ENCODE measurements around the gene SLC4A9. TPM values are rescaled to one million over a fixed set of nuclear protein-coding genes. Genes with fewer than 3 reads are reported as not detected.

Gene SLC4A9
- total RNA-seq, 2 experiments from 2014 or later = 0.35 to 0.44 TPM

DNA sequence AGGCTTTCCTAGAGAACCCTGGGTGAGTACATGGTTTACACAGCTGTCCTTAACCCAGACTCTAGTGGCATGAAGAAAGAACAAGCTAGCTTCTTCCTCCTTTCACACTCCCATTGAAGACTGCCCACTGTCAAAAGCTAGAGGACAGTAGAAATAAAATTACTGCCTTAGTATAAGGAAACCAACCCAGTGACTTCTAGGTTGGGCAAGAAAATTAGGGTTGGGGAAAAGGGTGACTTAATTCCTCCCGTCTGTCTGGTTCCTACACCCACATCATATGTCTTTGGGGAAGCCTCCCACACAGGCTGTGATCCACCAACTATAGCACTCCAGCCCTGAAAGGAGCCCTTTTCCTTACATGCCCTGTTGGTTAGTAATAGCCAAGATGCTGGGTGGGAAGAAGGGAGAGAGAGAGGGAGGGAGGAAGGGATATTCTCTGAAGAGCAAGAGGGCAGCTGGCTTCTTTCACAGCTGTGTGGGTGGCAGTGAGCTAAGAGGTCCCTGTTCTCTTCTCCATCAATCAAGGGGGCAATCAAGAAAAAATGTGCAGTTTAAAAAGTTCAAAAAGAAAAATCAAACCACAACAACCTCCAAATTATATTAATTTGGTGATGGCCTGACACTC is 35.3 kb upstream of the SLC4A9 start:
- ChIA-PET POLR2A (no interaction called here), CTCF (interaction anchor here (1.0 to 1.7 kb wide), 2 partner anchors 8 to 16 kb away, joined by 3 read pairs; no protein-coding TSS in a partner anchor)
- no peak overlapping the region for H3K27ac Mint-ChIP-seq
- peaks cover 3% of the 10 kb centered on the region for H3K27me3 Mint-ChIP-seq
- no peak overlapping the region for H3K4me3 Mint-ChIP-seq
- H3K4me1 Mint-ChIP-seq = no peaks in the 10 kb centered on the region
- H3K9me3 Mint-ChIP-seq = no peaks in the 10 kb centered on the region
- no peaks in the 10 kb centered on the region for H3K36me3 Mint-ChIP-seq (ENCODE audit: low read depth)
- DNase-seq = no peak

DNA sequence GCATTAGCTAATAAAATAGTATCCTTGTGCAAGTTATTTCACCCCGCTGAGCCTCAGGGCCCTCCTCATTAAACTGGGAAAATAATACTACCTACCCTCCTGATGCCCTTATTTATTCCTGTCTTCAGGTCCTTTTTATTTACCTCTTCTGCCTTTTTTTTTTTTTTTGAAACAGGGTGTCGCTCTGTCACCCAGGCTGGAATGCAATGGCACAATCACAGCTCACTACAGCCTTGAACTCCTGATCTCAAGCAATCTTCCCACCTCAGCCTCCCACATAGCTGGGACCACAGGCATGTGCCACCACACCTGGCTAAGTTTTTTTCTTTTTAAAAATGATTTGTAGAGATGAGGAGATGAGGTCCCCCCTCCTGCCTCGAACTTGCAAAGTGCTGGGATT is 34.5 kb upstream of the SLC4A9 start:
- POLR2A ChIA-PET = no interaction called here

DNA sequence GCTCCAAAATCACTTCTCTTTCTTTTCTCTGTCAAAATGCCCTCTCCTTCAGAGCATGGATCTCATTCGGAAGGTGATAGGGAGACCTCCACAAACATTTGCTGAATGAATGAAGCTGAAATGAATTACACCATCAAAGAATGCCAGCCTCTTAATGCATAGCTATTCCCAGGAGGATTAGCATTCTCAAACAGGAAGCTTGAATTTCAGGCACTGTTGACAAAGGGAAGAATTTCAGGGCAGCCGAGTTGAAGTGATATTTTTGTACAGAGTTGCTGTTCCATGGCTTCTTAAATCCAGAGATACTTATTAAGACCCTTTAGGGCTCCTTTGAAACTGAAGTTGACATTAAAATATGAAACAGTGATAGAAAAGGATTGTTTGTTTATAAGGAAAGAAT is 32.4 kb upstream of the SLC4A9 start:
- no peaks in the 10 kb centered on the region for H3K4me1 Mint-ChIP-seq
- POLR2A ChIA-PET = no interaction called here

More for the DNA sequence above, 34.5 kb upstream of the SLC4A9 start:
- no peak for DNase-seq
- CTCF ChIA-PET = interaction anchor here (0.7 to 1.0 kb wide), 2 partner anchors 15 to 327 kb away, joined by 3 read pairs; no protein-coding TSS in a partner anchor
- no peaks in the 10 kb centered on the region for H3K9me3 Mint-ChIP-seq
- H3K4me3 Mint-ChIP-seq = no peak overlapping the region
- H3K36me3 Mint-ChIP-seq (ENCODE audit: low read depth) = no peaks in the 10 kb centered on the region
- H3K27me3 Mint-ChIP-seq = peaks cover 3% of the 10 kb centered on the region
- H3K27ac Mint-ChIP-seq = no peak overlapping the region
- H3K4me1 Mint-ChIP-seq = no peaks in the 10 kb centered on the region

DNA sequence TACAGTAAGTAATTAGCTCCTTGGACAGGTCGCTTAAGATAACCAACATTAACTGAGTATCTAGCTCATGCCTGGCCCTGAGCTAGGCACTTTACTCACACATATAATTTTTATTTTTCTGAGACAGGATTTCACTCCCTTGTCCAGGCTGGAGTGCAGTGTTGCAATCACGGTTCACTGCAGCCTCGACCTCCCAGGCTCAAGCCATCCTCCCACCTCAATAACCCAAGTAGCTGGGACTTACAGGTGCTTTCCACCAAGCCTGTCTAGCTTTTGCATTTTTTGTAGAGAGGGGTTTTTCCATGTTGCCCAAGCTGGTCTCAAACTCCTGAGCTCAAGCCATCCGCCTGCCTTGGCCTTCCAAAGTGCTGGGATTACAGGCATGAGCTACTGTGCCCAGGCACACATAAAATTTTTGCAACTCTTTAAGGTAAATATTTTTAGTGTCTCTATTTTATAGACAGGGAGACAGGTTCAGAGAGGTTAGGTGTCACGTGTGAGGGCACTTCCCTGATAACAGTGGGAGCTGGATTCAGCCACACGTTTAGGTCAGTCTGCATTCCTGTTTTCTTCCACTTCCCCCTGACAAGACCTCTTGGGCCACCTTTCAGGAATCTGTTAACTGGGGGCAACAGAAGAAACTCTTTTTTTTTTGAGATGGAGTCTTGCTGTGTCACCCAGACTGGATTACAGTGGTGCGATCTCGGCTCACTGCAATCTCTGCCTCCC is 31.8 kb upstream of the SLC4A9 start:
- H3K27me3 Mint-ChIP-seq = peaks cover 3% of the 10 kb centered on the region
- no peak overlapping the region for H3K4me3 Mint-ChIP-seq
- no peaks in the 10 kb centered on the region for H3K9me3 Mint-ChIP-seq
- H3K36me3 Mint-ChIP-seq (ENCODE audit: low read depth) = peaks cover 15% of the 10 kb centered on the region
- no peaks in the 10 kb centered on the region for H3K4me1 Mint-ChIP-seq
- DNase-seq = no peak
- H3K27ac Mint-ChIP-seq = no peak overlapping the region
- POLR2A ChIA-PET = no interaction called here
- CTCF ChIA-PET = interaction anchor here (0.9 to 1.4 kb wide), 6 partner anchors 8 to 84 kb away, joined by 3 to 8 read pairs (median 4); no protein-coding TSS in a partner anchor

More for the DNA sequence above, 32.4 kb upstream of the SLC4A9 start:
- DNase-seq = no peak
- no peak overlapping the region for H3K4me3 Mint-ChIP-seq
- H3K27me3 Mint-ChIP-seq = peaks cover 3% of the 10 kb centered on the region
- CTCF ChIA-PET = interaction anchor here (0.9 to 1.3 kb wide), 4 partner anchors 8 to 83 kb away, joined by 3 to 4 read pairs (median 3); no protein-coding TSS in a partner anchor
- no peak overlapping the region for H3K27ac Mint-ChIP-seq
- H3K9me3 Mint-ChIP-seq = no peaks in the 10 kb centered on the region
- H3K36me3 Mint-ChIP-seq (ENCODE audit: low read depth) = peaks cover 10% of the 10 kb centered on the region

DNA sequence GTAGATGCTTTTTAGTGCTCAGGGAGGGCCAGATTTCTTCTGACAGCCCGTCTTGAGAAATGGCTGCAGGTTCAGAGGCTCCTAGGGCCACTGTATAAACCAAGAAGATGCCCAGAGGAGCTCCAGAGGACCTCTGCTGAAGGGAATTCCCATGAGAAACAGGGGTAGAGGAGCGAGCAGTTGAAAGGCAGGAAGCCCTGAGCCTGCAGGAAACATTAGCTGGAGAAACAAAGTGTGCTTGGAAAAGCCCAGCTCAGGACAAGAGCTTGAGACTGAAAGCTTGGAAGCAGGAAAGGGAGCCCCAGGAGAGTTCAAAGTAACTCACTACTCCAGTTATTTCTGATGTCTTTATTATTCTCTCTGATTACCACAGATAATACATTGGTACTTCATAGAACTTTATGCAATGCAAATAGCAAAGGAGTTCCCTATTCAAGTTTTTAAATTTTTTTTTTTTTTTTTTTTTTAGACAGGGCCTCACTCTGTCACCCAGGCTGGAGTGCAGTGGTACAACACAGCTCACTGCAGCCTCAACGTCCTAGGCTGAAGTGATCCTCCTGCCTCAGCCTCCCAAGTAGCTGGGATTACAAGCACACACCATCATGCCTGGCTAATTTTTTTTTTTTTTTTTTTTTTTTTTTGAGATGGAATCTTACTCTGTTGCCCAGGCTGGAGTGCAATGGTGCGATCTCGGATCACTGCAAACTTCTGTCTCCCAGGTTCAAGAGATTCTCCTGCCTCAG is 30.1 kb upstream of the SLC4A9 start:
- Mint-ChIP-seq H3K4me3 (no peak overlapping the region), H3K4me1 (no peaks in the 10 kb centered on the region), H3K27me3 (peaks cover 3% of the 10 kb centered on the region), H3K36me3 (ENCODE audit: low read depth) (peaks cover 26% of the 10 kb centered on the region), H3K9me3 (no peaks in the 10 kb centered on the region), H3K27ac (no peak overlapping the region)
- CTCF ChIA-PET = interaction anchor here (0.6 to 1.5 kb wide), 7 partner anchors 13 to 1197 kb away, joined by 3 to 8 read pairs (median 4); partner anchors contain the start of gene HBEGF
- POLR2A ChIA-PET = no interaction called here
- no peak for DNase-seq

DNA sequence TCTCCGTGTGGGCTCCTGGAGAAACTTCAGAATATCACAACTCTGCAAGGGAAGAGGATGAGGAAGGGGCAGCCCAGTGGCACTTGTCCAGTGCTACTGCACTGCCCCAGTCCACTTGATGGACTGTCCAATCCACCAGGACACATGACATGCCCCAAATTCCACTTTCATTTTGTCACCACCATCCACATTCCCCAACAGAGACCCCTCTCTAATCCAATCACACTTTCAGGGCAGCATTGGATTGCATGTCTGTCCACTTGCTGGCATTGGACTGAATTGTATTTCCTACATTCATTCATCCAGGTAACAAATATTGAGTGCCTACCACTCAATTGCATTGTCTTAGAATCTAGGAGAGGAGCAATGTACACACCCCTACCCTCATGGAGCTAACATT is 28.4 kb upstream of the SLC4A9 start:
- H3K4me1 Mint-ChIP-seq = peaks cover 11% of the 10 kb centered on the region
- H3K36me3 Mint-ChIP-seq (ENCODE audit: low read depth) = peaks cover 37% of the 10 kb centered on the region
- no peak overlapping the region for H3K27ac Mint-ChIP-seq
- H3K9me3 Mint-ChIP-seq = no peaks in the 10 kb centered on the region
- POLR2A ChIA-PET = no interaction called here
- no peaks in the 10 kb centered on the region for H3K27me3 Mint-ChIP-seq
- no peak for DNase-seq
- no peak overlapping the region for H3K4me3 Mint-ChIP-seq
- CTCF ChIA-PET = interaction anchor here (0.7 to 2.5 kb wide), 2 partner anchors 15 to 87 kb away, joined by 4 to 8 read pairs; partner anchors contain the start of gene HBEGF

DNA sequence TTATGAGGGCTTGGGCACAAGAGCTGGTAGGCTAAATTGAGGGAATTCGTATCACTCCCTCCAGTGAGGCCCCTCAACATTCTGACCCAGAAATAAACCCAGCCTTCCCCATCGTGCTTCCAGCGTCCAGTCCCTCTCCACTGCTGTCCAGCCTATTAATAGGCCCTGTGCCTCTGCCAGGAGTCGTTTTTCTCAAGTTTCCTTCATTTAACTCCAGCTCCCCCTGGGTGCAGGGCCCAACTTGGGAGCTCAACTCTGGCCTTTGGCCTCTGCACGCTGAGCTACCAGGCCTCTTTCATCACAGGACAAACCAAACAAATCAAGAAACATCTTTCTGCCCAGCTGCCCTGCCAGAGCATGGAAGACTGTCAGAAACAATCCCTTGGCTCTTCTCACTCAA is 23.6 kb upstream of the SLC4A9 start:
- peak overlapping the region; percentile 17 for H3K27ac Mint-ChIP-seq
- CTCF ChIA-PET = interaction anchor here (0.6 to 3.8 kb wide), 8 partner anchors 9 to 582 kb away, joined by 3 to 21 read pairs (median 4); partner anchors contain the start of gene HBEGF
- H3K4me3 Mint-ChIP-seq = no peak overlapping the region
- no peaks in the 10 kb centered on the region for H3K27me3 Mint-ChIP-seq
- no peaks in the 10 kb centered on the region for H3K9me3 Mint-ChIP-seq
- peaks cover 46% of the 10 kb centered on the region for H3K4me1 Mint-ChIP-seq
- DNase-seq = no peak
- POLR2A ChIA-PET = no interaction called here
- H3K36me3 Mint-ChIP-seq (ENCODE audit: low read depth) = peaks cover 61% of the 10 kb centered on the region

DNA sequence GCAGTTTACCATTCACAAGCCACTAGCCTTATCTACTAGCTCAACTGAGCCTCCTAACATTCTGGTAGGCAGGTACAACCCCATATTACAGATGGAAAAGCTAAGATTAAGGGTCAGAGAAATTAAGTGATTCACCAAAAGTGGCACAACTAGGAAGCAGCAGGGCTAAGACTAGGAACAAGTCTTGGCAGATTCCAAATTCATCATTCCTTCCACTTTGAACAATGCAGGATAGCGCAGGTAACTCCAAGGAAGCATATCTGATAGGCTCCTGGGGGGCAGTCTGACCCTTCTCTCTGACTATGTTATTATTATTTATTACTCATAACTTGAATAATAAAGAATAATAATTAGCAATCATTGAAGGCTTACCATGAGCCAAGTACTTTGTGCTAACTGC is 22.1 kb upstream of the SLC4A9 start:
- CTCF ChIA-PET = interaction anchor here (0.9 to 3.8 kb wide), 4 partner anchors 9 to 18 kb away, joined by 3 to 21 read pairs (median 10); partner anchors contain the start of gene HBEGF
- peaks cover 60% of the 10 kb centered on the region for H3K4me1 Mint-ChIP-seq
- peaks cover 65% of the 10 kb centered on the region for H3K36me3 Mint-ChIP-seq (ENCODE audit: low read depth)
- no peak overlapping the region for H3K4me3 Mint-ChIP-seq
- peak overlapping the region; percentile 7 for H3K27ac Mint-ChIP-seq
- no peaks in the 10 kb centered on the region for H3K9me3 Mint-ChIP-seq
- POLR2A ChIA-PET = no interaction called here
- H3K27me3 Mint-ChIP-seq = no peaks in the 10 kb centered on the region
- no peak for DNase-seq

DNA sequence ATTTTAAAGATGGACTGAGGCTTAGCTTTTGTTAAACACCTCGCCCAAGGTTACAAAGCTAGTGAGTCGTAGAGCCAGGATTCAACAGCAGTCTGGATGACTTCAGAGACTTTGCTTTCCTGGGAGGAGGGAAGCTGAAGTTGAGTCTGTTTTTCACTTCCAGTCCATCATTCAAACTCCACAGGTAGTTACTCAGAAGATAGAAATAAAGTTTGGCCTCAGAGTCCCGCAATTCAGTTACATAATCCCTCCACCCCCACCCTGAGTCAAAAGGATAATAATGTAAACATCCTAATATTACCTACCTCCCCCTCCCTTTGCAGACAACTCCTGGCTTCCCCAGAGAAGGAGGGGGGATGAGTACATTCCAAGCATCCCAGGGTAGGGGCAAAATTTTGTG is 21.7 kb upstream of the SLC4A9 start:
- peaks cover 65% of the 10 kb centered on the region for H3K36me3 Mint-ChIP-seq (ENCODE audit: low read depth)
- ChIA-PET CTCF (interaction anchor here (0.9 to 3.3 kb wide), 3 partner anchors 14 to 17 kb away, joined by 3 to 14 read pairs (median 6); no protein-coding TSS in a partner anchor), POLR2A (no interaction called here)
- no peak for DNase-seq
- peak overlapping the region; percentile 19 for H3K27ac Mint-ChIP-seq
- peaks cover 65% of the 10 kb centered on the region for H3K4me1 Mint-ChIP-seq
- H3K9me3 Mint-ChIP-seq = no peaks in the 10 kb centered on the region
- H3K4me3 Mint-ChIP-seq = no peak overlapping the region
- H3K27me3 Mint-ChIP-seq = no peaks in the 10 kb centered on the region

DNA sequence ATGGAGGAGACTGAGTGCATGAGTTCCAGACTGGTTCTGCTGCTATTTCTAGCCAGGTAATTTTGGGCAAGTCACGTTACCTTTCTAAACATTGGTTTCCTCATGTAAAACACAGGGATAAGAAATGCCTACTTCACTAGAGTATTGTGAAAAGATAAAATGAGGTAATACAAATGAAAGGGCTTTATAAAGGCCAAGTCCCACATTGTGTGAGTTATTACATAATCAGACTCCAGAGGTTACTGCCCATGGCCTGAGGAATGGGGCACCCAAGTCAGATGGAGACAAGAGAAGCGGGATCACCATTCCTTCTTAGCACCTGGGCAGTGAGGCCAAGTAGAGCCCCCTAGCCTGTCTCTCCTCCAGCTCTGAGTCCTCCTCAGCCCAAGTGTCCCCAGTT is 21.1 kb upstream of the SLC4A9 start:
- no peak for DNase-seq
- Mint-ChIP-seq H3K36me3 (ENCODE audit: low read depth) (peaks cover 66% of the 10 kb centered on the region), H3K4me3 (no peak overlapping the region), H3K9me3 (no peaks in the 10 kb centered on the region), H3K27ac (peak overlapping the region; percentile 74), H3K4me1 (peaks cover 71% of the 10 kb centered on the region), H3K27me3 (no peaks in the 10 kb centered on the region)
- ChIA-PET CTCF (interaction anchor here (3.3 kb wide), 1 partner anchor 18 kb away, joined by 14 read pairs; no protein-coding TSS in a partner anchor), POLR2A (no interaction called here)

DNA sequence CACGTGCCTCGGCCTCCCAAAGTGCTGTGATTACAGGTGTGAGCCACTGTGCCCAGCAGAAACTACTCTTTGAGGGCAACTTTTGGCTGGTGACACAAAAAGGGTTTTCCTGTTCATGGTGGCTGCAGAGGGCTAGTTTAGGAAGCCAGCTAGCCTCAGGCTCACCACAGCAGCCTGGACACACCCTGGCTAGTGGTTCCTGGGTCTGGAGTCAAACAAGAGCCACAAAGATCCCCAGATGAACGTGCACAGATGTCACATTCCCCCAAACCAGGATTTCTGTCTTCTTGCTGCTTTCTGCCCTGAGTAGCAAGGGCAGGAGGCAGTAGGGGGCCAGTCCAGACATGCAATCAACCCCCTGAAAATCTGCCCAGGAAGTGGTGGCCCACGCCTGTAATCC is 20.4 kb upstream of the SLC4A9 start:
- POLR2A ChIA-PET = no interaction called here
- Mint-ChIP-seq H3K4me1 (peaks cover 78% of the 10 kb centered on the region), H3K27me3 (no peaks in the 10 kb centered on the region), H3K36me3 (ENCODE audit: low read depth) (peaks cover 68% of the 10 kb centered on the region), H3K4me3 (peak overlapping the region; percentile 10), H3K27ac (peak overlapping the region; percentile 54), H3K9me3 (no peaks in the 10 kb centered on the region)
- CTCF ChIA-PET = interaction anchor here (1.1 kb wide), 1 partner anchor 13 kb away, joined by 3 read pairs; no protein-coding TSS in a partner anchor
- no peak for DNase-seq

DNA sequence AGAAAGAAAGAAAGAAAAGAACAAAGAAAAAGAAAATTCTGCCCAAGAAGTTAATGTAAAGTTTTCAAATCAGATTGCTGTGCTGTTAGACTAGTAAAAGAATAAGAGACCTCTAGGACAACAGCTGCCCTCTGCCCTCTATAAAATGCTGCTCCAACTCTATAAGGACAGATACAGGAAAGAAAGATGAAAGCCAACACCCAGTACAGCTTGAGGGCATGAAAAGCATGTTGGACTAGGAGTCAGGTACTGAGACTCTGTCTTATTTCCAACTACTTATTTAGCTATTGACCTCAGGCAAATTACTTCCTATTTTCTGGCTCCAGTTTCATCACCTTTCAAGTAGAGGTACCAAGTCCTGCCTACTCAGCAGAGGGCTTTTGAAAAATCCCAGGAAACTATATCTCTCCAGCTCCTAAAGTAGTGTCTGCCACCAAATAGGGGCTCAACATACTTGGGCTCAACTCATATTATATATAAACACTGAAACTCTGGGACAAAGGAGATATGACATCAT is 19.3 kb upstream of the SLC4A9 start:
- peak overlapping the region; percentile 85 for H3K4me3 Mint-ChIP-seq
- no peaks in the 10 kb centered on the region for H3K9me3 Mint-ChIP-seq
- CTCF ChIA-PET = interaction anchor here (0.8 to 1.2 kb wide), 6 partner anchors 9 to 89 kb away, joined by 3 to 5 read pairs (median 4); no protein-coding TSS in a partner anchor
- peaks cover 83% of the 10 kb centered on the region for H3K4me1 Mint-ChIP-seq
- H3K27me3 Mint-ChIP-seq = no peaks in the 10 kb centered on the region
- peaks cover 69% of the 10 kb centered on the region for H3K36me3 Mint-ChIP-seq (ENCODE audit: low read depth)
- no peak for DNase-seq
- POLR2A ChIA-PET = no interaction called here
- H3K27ac Mint-ChIP-seq = peak overlapping the region; percentile 98
